GM19463 (cell line): ENCODE data around the gene ZNF792.
"Not testable (repeated sequence)": the region's sequence is repeated elsewhere in the genome, so short reads cannot be mapped to it uniquely, and the experiment has no call there.

Source experiments
- ATAC-seq: cut with Tn5 transposase; IDR thresholded peaks from one replicate; pipeline ENCODE4 v1.9.1; 2021; ENCODE audit warnings: mild to moderate bottlenecking, moderate library complexity; ENCODE audit not compliant: unreplicated experiment

ZNF792 gene

GRCh38 chr19:34998777-34999497 lies 34.9 kb upstream of the ZNF792 start:
- no peak for ATAC-seq

- not testable (repeated sequence) for ATAC-seq
Observed at GRCh38 chr19:34998224-34998623, 34.2 kb upstream of the ZNF792 start.

- ATAC-seq = no peak
Observed at GRCh38 chr19:34997071-34997617, 33.1 kb upstream of the ZNF792 start.

- ATAC-seq = no peak
Observed at GRCh38 chr19:34995551-34995950, 31.5 kb upstream of the ZNF792 start.

GRCh38 chr19:34994643-34995541 lies 30.9 kb upstream of the ZNF792 start:
- ATAC-seq = no peak

- ATAC-seq = no peak
Observed at GRCh38 chr19:34994286-34994642, 30.2 kb upstream of the ZNF792 start.

- ATAC-seq = not testable (repeated sequence)
Observed at GRCh38 chr19:34992582-34992981, 28.6 kb upstream of the ZNF792 start.

GRCh38 chr19:34991542-34992333 lies 27.7 kb upstream of the ZNF792 start:
- no peak for ATAC-seq

GRCh38 chr19:34990578-34991192 lies 26.7 kb upstream of the ZNF792 start:
- ATAC-seq = no peak

GRCh38 chr19:34989298-34989697 lies 25.3 kb upstream of the ZNF792 start:
- ATAC-seq = no peak

- ATAC-seq = no peak
Observed at GRCh38 chr19:34988119-34988518, 24.1 kb upstream of the ZNF792 start.

- ATAC-seq = no peak
Observed at GRCh38 chr19:34985249-34986022, 21.4 kb upstream of the ZNF792 start.

- ATAC-seq = no peak
Observed at GRCh38 chr19:34984287-34984686, 20.3 kb upstream of the ZNF792 start.

- ATAC-seq = no peak
Observed at GRCh38 chr19:34983786-34984185, 19.8 kb upstream of the ZNF792 start.

- ATAC-seq = no peak
Observed at GRCh38 chr19:34982275-34982674, 18.2 kb upstream of the ZNF792 start.

- no peak for ATAC-seq
Observed at GRCh38 chr19:34979819-34980640, 16.0 kb upstream of the ZNF792 start.

- no peak for ATAC-seq
Observed at GRCh38 chr19:34976611-34977010, 12.6 kb upstream of the ZNF792 start.

GRCh38 chr19:34975056-34975455 lies 11.0 kb upstream of the ZNF792 start:
- ATAC-seq = no peak

GRCh38 chr19:34974646-34975045 lies 10.6 kb upstream of the ZNF792 start:
- ATAC-seq = no peak
